Neuronal stem cell (in vitro differentiated cells): ENCODE data around the gene DAND5.

Source experiments
- DNase-seq: peaks from one replicate; pipeline ENCODE4 v3.0.0-alpha.2; 2013; ENCODE audit warnings: low spot score
- H2AFZ ChIP-seq: one replicate; pipeline ENCODE4 v1.6.1; 2013; ENCODE audit warnings: mild to moderate bottlenecking, low read length, inconsistent platforms
- H2AK5ac ChIP-seq: 2 replicates; pipeline ENCODE4 v1.6.1; 2013; ENCODE audit warnings: low read depth, mild to moderate bottlenecking, inconsistent platforms, low read length, moderate library complexity, mixed read lengths
- H2BK120ac ChIP-seq: 2 replicates; pipeline ENCODE4 v1.6.1; 2013; ENCODE audit warnings: low read depth, mild to moderate bottlenecking, inconsistent platforms, low read length, moderate library complexity, mixed read lengths
- H2BK12ac ChIP-seq: one replicate; pipeline ENCODE4 v1.6.1; 2013; ENCODE audit warnings: low read length, inconsistent platforms
- H2BK15ac ChIP-seq: 2 replicates; pipeline ENCODE4 v1.6.1; 2013; ENCODE audit warnings: mild to moderate bottlenecking, low read length, inconsistent platforms, mixed read lengths
- H2BK5ac ChIP-seq: one replicate; pipeline ENCODE4 v1.6.1; 2013; ENCODE audit warnings: inconsistent platforms, mild to moderate bottlenecking, low read length, moderate library complexity
- H3K14ac ChIP-seq: one replicate; pipeline ENCODE4 v1.6.1; 2013; ENCODE audit warnings: low read length, inconsistent platforms
- H3K18ac ChIP-seq: 2 replicates; pipeline ENCODE4 v1.6.1; 2013; ENCODE audit warnings: low read length, inconsistent platforms
- H3K23ac ChIP-seq: 2 replicates; pipeline ENCODE4 v1.6.1; 2013; ENCODE audit warnings: low read depth, mild to moderate bottlenecking, mixed read lengths, low read length, inconsistent platforms; ENCODE audit not compliant: poor library complexity
- H3K27ac ChIP-seq: replicated peaks from 3 replicates; pipeline ENCODE4 v1.5.1; 2013; ENCODE audit warnings: low read length, inconsistent platforms
- H3K27me3 ChIP-seq, 3 experiments: 2 replicates each; pipeline ENCODE4 v1.6.1; 2013; ENCODE audit warnings: low read length in 3 of 3, mild to moderate bottlenecking in 2 of 3, inconsistent platforms in 1 of 3, low read depth in 1 of 3, mixed read lengths in 1 of 3, moderate library complexity in 1 of 3; ENCODE audit not compliant: control insufficient read depth in 3 of 3, insufficient read depth in 3 of 3
- H3K36me3 ChIP-seq, 2 donors: replicated peaks in 1 of 2; 2 replicates each; pipeline ENCODE4 v1.6.1; 2013; ENCODE audit warnings: low read length in 2 of 2; ENCODE audit not compliant: control insufficient read depth in 2 of 2, insufficient read depth in 2 of 2
- H3K4ac ChIP-seq: 2 replicates; pipeline ENCODE4 v1.6.1; 2013; ENCODE audit warnings: inconsistent platforms, mild to moderate bottlenecking, low read length, moderate library complexity
- H3K4me1 ChIP-seq, 2 donors: 1 replicate in 1 of 2; 2 replicates in 1 of 2; pipeline ENCODE4 v1.6.1; 2013; ENCODE audit warnings: low read length in 2 of 2, low read depth in 1 of 2; ENCODE audit not compliant: control insufficient read depth in 2 of 2, insufficient read depth in 1 of 2
- H3K4me2 ChIP-seq: one replicate; pipeline ENCODE4 v1.6.1; 2013; ENCODE audit warnings: mild to moderate bottlenecking, low read length, inconsistent platforms; ENCODE audit not compliant: insufficient read depth, poor library complexity, severe bottlenecking
- H3K4me3 ChIP-seq, 2 donors: 2 replicates each; pipeline ENCODE4 v1.5.1; 2013; ENCODE audit warnings: low read length in 2 of 2, mild to moderate bottlenecking in 2 of 2, inconsistent platforms in 1 of 2, moderate library complexity in 1 of 2
- H3K79me1 ChIP-seq: one replicate; pipeline ENCODE4 v1.6.1; 2013; ENCODE audit warnings: low read depth, mild to moderate bottlenecking, inconsistent platforms, low read length, moderate library complexity
- H3K9ac ChIP-seq: one replicate; pipeline ENCODE4 v1.6.1; 2013; ENCODE audit warnings: mild to moderate bottlenecking, low read depth, low read length, inconsistent platforms; ENCODE audit not compliant: poor library complexity
- H3K9me3 ChIP-seq, 2 donors: replicated peaks in 1 of 2; 2 replicates each; pipeline versions ENCODE3 to v1.6.1; 2013; ENCODE audit warnings: low read length in 2 of 2, mild to moderate bottlenecking in 2 of 2, inconsistent platforms in 1 of 2, low read depth in 1 of 2, mixed read lengths in 1 of 2, moderate library complexity in 1 of 2; ENCODE audit not compliant: control insufficient read depth in 2 of 2, insufficient read depth in 1 of 2
- H4K8ac ChIP-seq: one replicate; pipeline ENCODE4 v1.6.1; 2013; ENCODE audit warnings: low read depth, mild to moderate bottlenecking, inconsistent platforms, low read length, moderate library complexity
- H4K91ac ChIP-seq: one replicate; pipeline ENCODE4 v1.6.1; 2013; ENCODE audit warnings: low read length, low read depth, mild to moderate bottlenecking, inconsistent platforms; ENCODE audit not compliant: poor library complexity
- WGBS, 2 donors: extraction: QIAGEN DNeasy Blood & Tissue Kit; methylation state at CpG; one replicate each; pipeline ENCODE4 v1.1.7; 2013; ENCODE audit warnings: missing lambda C conversion rate in 2 of 2, mixed read lengths in 1 of 2; ENCODE audit not compliant: insufficient read length in 2 of 2, insufficient replicate concordance in 1 of 2; ENCODE audit errors: extremely low coverage in 2 of 2; 5-methylcytosine and 5-hydroxymethylcytosine counted together
- small RNA-seq: library from polyadenylated mRNA; stranded (forward); fragments of <200 nt; extraction: miRNeasy Mini kit (QIAGEN cat#:217004); gene quantifications from one replicate; pipeline ENCODE3, GENCODE V24; 2013; ENCODE audit not compliant: insufficient read depth

The DAND5 gene

DNA sequence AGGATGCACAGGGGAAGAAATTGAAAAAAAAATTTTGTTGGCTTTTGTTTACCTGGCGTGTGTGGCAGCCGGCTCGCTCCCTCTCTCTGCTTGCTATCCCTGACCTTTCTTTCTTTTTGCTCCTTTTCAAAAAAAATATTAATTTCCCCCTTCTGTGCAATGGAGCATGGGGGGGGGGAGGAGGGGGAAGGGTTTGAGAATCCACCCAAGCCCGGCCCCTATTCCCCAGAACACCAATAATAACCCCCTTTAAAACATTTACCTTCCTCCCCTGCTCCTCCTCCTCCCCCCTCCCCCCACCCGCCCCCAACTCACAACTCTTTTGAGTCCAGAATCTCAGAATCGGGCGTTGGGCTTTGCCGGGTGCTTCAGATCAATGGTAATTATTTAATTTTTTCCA is 54.3 kb downstream of the DAND5 start:
- Histone ChIP-seq H3K14ac (no peak overlapping the region), H3K4me1 (peaks cover 4 to 8% of the 10 kb centered on the region in 2 donors), H3K4me2 (no peak overlapping the region), H3K79me1 (no peaks in the 10 kb centered on the region), H2AFZ (no peak overlapping the region), H3K9me3 (peaks cover 0 to 2% of the 10 kb centered on the region in 2 donors), H2AK5ac (no peak overlapping the region), H4K91ac (no peak overlapping the region), H2BK5ac (no peak overlapping the region), H3K27ac (no peak overlapping the region), H3K27me3 (peaks cover 47 to 99% (median 97%) of the 10 kb centered on the region in 3 experiments), H2BK12ac (no peak overlapping the region), H3K9ac (no peak overlapping the region), H3K4me3 (no peak overlapping the region), H3K36me3 (no peaks in the 10 kb centered on the region), H3K23ac (no peak overlapping the region), H4K8ac (no peak overlapping the region), H2BK15ac (no peak overlapping the region), H3K4ac (no peak overlapping the region), H2BK120ac (no peak overlapping the region), H3K18ac (no peak overlapping the region)
- no CpG with 5 or more reads among the region's 8 CpGs for WGBS, 2 donors
- no peak for DNase-seq

Small RNAs within 50 kb of the gene (small RNA-seq; reads per million reads assigned to genes)
- gene MIR5695: 3.9 reads per million, percentile 6 among the genes with 10 or more reads in this experiment
- 9.9 reads per million, percentile 56 among the genes with 10 or more reads in this experiment for gene MIR6515
